ENCODE results near the gene DHPS.

DNA sequence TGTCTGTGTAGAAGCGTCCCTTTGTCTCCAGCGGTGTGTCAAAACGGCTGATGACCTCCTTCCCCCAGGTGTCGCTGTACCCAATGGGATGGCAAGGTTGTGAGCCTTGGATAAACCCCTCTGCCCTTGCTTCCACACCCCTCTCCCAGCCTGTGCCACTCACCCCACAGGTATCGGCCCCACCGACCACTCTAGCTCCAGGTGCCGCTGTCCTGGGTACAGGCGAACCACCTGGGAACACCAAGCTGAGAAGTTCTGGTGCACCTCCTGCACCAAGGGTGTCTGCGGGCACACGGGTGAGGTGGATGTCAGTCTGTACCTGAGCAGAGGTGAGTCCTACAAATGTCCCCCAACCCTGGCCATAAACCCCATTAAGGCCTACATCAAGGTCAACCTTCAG lies 31.7 kb downstream of the DHPS start:
- TF ChIP-seq, protein P1, sequence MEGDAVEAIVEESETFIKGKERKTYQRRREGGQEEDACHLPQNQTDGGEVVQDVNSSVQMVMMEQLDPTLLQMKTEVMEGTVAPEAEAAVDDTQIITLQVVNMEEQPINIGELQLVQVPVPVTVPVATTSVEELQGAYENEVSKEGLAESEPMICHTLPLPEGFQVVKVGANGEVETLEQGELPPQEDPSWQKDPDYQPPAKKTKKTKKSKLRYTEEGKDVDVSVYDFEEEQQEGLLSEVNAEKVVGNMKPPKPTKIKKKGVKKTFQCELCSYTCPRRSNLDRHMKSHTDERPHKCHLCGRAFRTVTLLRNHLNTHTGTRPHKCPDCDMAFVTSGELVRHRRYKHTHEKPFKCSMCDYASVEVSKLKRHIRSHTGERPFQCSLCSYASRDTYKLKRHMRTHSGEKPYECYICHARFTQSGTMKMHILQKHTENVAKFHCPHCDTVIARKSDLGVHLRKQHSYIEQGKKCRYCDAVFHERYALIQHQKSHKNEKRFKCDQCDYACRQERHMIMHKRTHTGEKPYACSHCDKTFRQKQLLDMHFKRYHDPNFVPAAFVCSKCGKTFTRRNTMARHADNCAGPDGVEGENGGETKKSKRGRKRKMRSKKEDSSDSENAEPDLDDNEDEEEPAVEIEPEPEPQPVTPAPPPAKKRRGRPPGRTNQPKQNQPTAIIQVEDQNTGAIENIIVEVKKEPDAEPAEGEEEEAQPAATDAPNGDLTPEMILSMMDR (IDR thresholded peaks at IDR 0.05; ENCODE audit: insufficient read depth, low read length) = no peak
- no peak for TF ChIP-seq GABPA (IDR thresholded peaks at IDR 0.05; ENCODE audit: low read depth)
- TF ChIP-seq POLR2AphosphoS5 (IDR thresholded peaks at IDR 0.05; ENCODE audit: low read depth) = no peak
- TF ChIP-seq, protein P2, sequence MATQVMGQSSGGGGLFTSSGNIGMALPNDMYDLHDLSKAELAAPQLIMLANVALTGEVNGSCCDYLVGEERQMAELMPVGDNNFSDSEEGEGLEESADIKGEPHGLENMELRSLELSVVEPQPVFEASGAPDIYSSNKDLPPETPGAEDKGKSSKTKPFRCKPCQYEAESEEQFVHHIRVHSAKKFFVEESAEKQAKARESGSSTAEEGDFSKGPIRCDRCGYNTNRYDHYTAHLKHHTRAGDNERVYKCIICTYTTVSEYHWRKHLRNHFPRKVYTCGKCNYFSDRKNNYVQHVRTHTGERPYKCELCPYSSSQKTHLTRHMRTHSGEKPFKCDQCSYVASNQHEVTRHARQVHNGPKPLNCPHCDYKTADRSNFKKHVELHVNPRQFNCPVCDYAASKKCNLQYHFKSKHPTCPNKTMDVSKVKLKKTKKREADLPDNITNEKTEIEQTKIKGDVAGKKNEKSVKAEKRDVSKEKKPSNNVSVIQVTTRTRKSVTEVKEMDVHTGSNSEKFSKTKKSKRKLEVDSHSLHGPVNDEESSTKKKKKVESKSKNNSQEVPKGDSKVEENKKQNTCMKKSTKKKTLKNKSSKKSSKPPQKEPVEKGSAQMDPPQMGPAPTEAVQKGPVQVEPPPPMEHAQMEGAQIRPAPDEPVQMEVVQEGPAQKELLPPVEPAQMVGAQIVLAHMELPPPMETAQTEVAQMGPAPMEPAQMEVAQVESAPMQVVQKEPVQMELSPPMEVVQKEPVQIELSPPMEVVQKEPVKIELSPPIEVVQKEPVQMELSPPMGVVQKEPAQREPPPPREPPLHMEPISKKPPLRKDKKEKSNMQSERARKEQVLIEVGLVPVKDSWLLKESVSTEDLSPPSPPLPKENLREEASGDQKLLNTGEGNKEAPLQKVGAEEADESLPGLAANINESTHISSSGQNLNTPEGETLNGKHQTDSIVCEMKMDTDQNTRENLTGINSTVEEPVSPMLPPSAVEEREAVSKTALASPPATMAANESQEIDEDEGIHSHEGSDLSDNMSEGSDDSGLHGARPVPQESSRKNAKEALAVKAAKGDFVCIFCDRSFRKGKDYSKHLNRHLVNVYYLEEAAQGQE (IDR thresholded peaks at IDR 0.05; ENCODE audit: insufficient replicate concordance, low read depth) = no peak
- TF ChIP-seq SPI1 (IDR thresholded peaks at IDR 0.05; ENCODE audit: borderline replicate concordance, low read depth) = no peak
